HG03442 (cell line): ENCODE results near the gene POC1A.

Experiments used
- ATAC-seq: cut with Tn5 transposase; IDR thresholded peaks from one replicate; pipeline ENCODE4 v1.9.1; 2021; ENCODE audit warnings: mild to moderate bottlenecking, moderate library complexity; ENCODE audit not compliant: unreplicated experiment

POC1A gene

GRCh38 chr3:52070724-52071621 is 83.2 kb downstream of the POC1A start:
- ATAC-seq, result no peak

DNA sequence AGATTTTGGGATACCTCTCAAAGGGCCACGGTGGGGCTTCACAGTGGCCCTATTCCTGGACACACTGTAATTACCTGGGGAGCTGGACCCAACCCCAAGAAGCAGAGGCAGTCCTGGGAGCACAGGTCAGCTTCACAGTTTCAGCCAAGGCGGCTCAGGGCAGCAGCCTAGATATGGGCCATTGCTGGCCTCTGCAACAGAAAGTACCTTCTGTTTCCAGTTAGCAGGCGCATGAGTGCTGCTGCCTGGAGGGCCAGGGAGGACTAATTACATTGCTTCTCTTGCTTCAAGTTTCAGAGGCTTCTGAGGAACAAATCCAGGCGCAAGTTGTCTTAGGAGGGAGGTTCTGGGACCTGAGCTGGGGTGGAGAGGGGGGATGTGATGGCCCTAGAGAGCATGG is 84.4 kb downstream of the POC1A start:
- ATAC-seq, result no peak

GRCh38 chr3:52069135-52069534 is 85.1 kb downstream of the POC1A start:
- no peak for ATAC-seq

- ATAC-seq, result no peak
These were observed 85.5 kb downstream of the POC1A start for GRCh38 chr3:52068730-52069129.

DNA sequence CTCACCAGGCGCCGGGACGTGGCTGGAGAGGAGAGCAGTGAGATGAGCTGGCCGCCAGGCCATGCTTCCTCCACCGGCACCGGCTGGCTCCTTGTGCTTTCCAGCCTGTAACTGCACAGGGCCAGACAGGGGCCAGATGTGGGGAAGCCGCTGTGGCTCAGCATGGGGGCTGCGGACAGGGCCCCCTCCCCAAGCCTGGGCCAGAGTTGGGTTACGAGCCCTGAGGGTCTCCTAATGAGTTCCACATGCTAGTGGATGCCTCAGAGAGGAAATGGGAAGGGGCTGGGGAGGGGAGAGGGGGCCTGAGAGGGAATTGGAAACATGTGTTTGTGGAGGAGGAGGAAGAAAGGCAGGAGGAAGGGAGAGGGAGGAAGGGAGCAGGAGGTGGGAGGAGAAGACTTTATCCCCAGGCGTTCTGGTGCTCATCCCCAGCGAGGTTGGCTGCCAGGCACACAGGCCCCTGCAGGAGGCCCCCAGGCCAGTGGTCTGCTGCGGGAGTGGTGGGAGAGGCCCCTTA is 86.1 kb downstream of the POC1A start:
- ATAC-seq, result no peak

GRCh38 chr3:52067526-52067925 is 86.7 kb downstream of the POC1A start:
- no peak for ATAC-seq

- ATAC-seq, result no peak
These were observed 87.2 kb downstream of the POC1A start for GRCh38 chr3:52067046-52067445.

- no peak for ATAC-seq
These were observed 88.9 kb downstream of the POC1A start for GRCh38 chr3:52065264-52065756.

GRCh38 chr3:52064561-52064960 is 89.7 kb downstream of the POC1A start:
- no peak for ATAC-seq

DNA sequence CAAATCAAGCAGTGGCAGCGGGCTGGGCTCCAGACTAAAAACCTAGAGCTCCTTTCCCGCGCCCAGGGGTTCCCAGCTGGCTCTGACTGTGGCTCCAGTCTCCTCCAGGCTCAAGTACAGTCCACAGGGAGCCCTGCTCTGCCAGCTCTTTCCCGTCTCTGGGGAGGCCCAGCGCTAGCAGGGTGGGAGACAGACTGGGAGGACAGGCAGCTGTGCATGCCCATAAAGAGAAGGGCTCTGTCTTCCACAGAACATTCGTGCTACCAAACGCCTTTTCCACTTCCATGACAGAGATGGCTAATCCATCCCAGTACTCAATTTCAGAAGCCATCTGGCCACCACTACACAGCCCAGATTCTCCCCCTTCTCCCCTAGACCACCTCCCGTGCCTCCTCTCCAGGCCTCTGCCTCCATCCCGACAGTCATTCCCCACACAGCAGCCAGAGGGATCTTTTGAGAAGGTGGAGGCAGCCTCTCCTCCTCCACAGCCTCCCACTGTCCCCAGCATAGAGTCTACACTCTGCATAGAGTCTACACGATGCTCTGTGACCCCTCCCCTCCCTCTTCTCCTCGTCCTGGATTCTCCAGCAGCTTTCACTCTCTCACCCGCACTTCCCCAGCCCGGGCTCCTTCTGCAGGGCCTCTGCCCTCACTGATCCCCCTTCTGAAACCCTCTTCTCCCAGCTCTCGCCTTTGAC is 91.0 kb downstream of the POC1A start:
- ATAC-seq, result no peak

GRCh38 chr3:52062505-52062904 is 91.7 kb downstream of the POC1A start:
- ATAC-seq, result peak; percentile 31

- no peak for ATAC-seq
These were observed 92.9 kb downstream of the POC1A start for GRCh38 chr3:52061121-52061910.

DNA sequence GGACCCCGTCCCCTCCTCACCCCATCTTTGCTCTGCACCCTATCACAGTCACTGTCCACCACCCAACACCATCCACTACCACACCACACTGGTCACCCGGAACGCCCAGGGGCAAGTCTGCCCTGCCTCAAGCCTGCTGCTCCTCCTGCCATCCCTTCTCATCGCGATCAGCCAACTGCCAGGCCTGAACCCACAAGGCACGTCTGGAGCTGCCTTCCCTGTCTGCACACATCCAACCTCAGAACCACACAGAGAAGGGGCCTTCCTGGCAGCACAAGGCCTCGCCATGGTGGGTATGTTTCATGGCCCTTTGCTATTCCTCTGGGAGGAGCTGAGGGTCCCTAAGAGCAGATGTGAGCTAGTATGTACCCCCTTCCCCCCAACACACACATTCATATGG is 94.4 kb downstream of the POC1A start:
- ATAC-seq, result no peak

GRCh38 chr3:52057812-52058495 is 96.3 kb downstream of the POC1A start:
- ATAC-seq, result no peak

GRCh38 chr3:52056968-52057811 is 97.0 kb downstream of the POC1A start:
- ATAC-seq, result peak; percentile 73

- ATAC-seq, result peak; percentile 24
These were observed 97.7 kb downstream of the POC1A start, which contains the start of gene DUSP7 for GRCh38 chr3:52056521-52056967. TSS of gene DUSP7 (minus strand) at chr3:52056571. CDS start at chr3:52056366, 205 bp downstream.

GRCh38 chr3:52055537-52056351 is 98.5 kb downstream of the POC1A start:
- peak; percentile 3 for ATAC-seq
